ENCODE results near the gene LGSN. TPM values are rescaled to one million over a fixed set of nuclear protein-coding genes. Genes with fewer than 3 reads are reported as not detected.
A peak's percentile ranks its signal among the peaks of the same experiment; 100 is the strongest.

LGSN gene
- total RNA-seq, 1 experiment from 2014 or later, result not detected

GRCh38 chr6:63353286-63353630, 33.5 kb upstream of the LGSN start:
- H3K4me1 Mint-ChIP-seq (ENCODE audit: low read depth, unreplicated experiment), result peaks cover 40% of the 10 kb centered on the region
- no peaks in the 10 kb centered on the region for H3K9me3 Mint-ChIP-seq (ENCODE audit: low read depth, unreplicated experiment)
- H3K27me3 Mint-ChIP-seq (ENCODE audit: unreplicated experiment), result no peaks in the 10 kb centered on the region
- no TSS peak for BruUV-seq (replicated peaks)
- peaks cover 5% of the 10 kb centered on the region for H3K36me3 Mint-ChIP-seq (ENCODE audit: insufficient read depth, unreplicated experiment)
- no peak overlapping the region for H3K27ac Mint-ChIP-seq (ENCODE audit: unreplicated experiment)
- no peak for TF ChIP-seq CTCF (IDR thresholded peaks at IDR 0.05; ENCODE audit: unreplicated experiment)
- intact Hi-C loops (cut with micrococcal nuclease; ENCODE audit: unreplicated experiment), result loop anchor here (1.0 to 10.0 kb wide), 4 partner anchors 104 to 450 kb away; no protein-coding TSS in a partner anchor
- DNase-seq, result no peak
- H3K4me3 Mint-ChIP-seq (ENCODE audit: low read depth, unreplicated experiment), result no peak overlapping the region
- CTCF ChIA-PET, result interaction anchor here (0.5 to 2.9 kb wide), 15 partner anchors 174 to 464 kb away, joined by 3 to 26 read pairs (median 4); no protein-coding TSS in a partner anchor

GRCh38 chr6:63352544-63353285, 32.9 kb upstream of the LGSN start:
- Mint-ChIP-seq H3K27me3 (ENCODE audit: unreplicated experiment) (no peaks in the 10 kb centered on the region), H3K4me3 (ENCODE audit: low read depth, unreplicated experiment) (peak overlapping the region; percentile 40), H3K36me3 (ENCODE audit: insufficient read depth, unreplicated experiment) (peaks cover 7% of the 10 kb centered on the region), H3K9me3 (ENCODE audit: low read depth, unreplicated experiment) (no peaks in the 10 kb centered on the region), H3K27ac (ENCODE audit: unreplicated experiment) (peak overlapping the region; percentile 67), H3K4me1 (ENCODE audit: low read depth, unreplicated experiment) (peaks cover 46% of the 10 kb centered on the region)
- no TSS peak for BruUV-seq (replicated peaks)
- intact Hi-C loops (cut with micrococcal nuclease; ENCODE audit: unreplicated experiment), result loop anchor here (1.0 to 10.0 kb wide), 6 partner anchors 105 to 450 kb away; no protein-coding TSS in a partner anchor
- CTCF ChIA-PET, result interaction anchor here (0.5 to 2.9 kb wide), 19 partner anchors 45 to 465 kb away, joined by 3 to 26 read pairs (median 4); no protein-coding TSS in a partner anchor
- peak; percentile 49 for TF ChIP-seq CTCF (IDR thresholded peaks at IDR 0.05; ENCODE audit: unreplicated experiment)
- DNase-seq, result peak; percentile 52

- intact Hi-C loops (cut with micrococcal nuclease; ENCODE audit: unreplicated experiment), result loop anchor here (1.0 to 10.0 kb wide), 5 partner anchors 105 to 451 kb away; no protein-coding TSS in a partner anchor
- Mint-ChIP-seq H3K27ac (ENCODE audit: unreplicated experiment) (peak overlapping the region; percentile 67), H3K4me3 (ENCODE audit: low read depth, unreplicated experiment) (peak overlapping the region; percentile 40), H3K4me1 (ENCODE audit: low read depth, unreplicated experiment) (peaks cover 52% of the 10 kb centered on the region), H3K9me3 (ENCODE audit: low read depth, unreplicated experiment) (no peaks in the 10 kb centered on the region), H3K36me3 (ENCODE audit: insufficient read depth, unreplicated experiment) (peaks cover 11% of the 10 kb centered on the region), H3K27me3 (ENCODE audit: unreplicated experiment) (no peaks in the 10 kb centered on the region)
- no peak for TF ChIP-seq CTCF (IDR thresholded peaks at IDR 0.05; ENCODE audit: unreplicated experiment)
- no peak for DNase-seq
- CTCF ChIA-PET, result interaction anchor here (0.7 to 2.9 kb wide), 16 partner anchors 44 to 455 kb away, joined by 3 to 26 read pairs (median 4); no protein-coding TSS in a partner anchor
- BruUV-seq (replicated peaks), result no TSS peak
These were observed 32.3 kb upstream of the LGSN start for GRCh38 chr6:63352069-63352543.

- H3K4me1 Mint-ChIP-seq (ENCODE audit: low read depth, unreplicated experiment), result peaks cover 65% of the 10 kb centered on the region
- H3K27me3 Mint-ChIP-seq (ENCODE audit: unreplicated experiment), result no peaks in the 10 kb centered on the region
- H3K9me3 Mint-ChIP-seq (ENCODE audit: low read depth, unreplicated experiment), result no peaks in the 10 kb centered on the region
- BruUV-seq (replicated peaks), result no TSS peak
- intact Hi-C loops (cut with micrococcal nuclease; ENCODE audit: unreplicated experiment), result loop anchor here (5.0 to 10.0 kb wide), 2 partner anchors 42 to 685 kb away; no protein-coding TSS in a partner anchor
- H3K4me3 Mint-ChIP-seq (ENCODE audit: low read depth, unreplicated experiment), result no peak overlapping the region
- DNase-seq, result peak; percentile 10
- no peak for TF ChIP-seq CTCF (IDR thresholded peaks at IDR 0.05; ENCODE audit: unreplicated experiment)
- H3K27ac Mint-ChIP-seq (ENCODE audit: unreplicated experiment), result peak overlapping the region; percentile 84
- H3K36me3 Mint-ChIP-seq (ENCODE audit: insufficient read depth, unreplicated experiment), result peaks cover 11% of the 10 kb centered on the region
- CTCF ChIA-PET, result interaction anchor here (1.0 to 1.4 kb wide), 2 partner anchors 224 to 249 kb away, joined by 4 to 5 read pairs; no protein-coding TSS in a partner anchor
These were observed 29.6 kb upstream of the LGSN start for GRCh38 chr6:63349401-63349800.

All from Calu3 (cell line).